Muscle layer of colon (tissue), 2 donors: ENCODE data around the gene ANAPC15.
"Not testable (repeated sequence)": the region's sequence is repeated elsewhere in the genome, so short reads cannot be mapped to it uniquely, and the experiment has no call there.

Experiments
- H3K27ac ChIP-seq: one replicate; pipeline ENCODE4 v1.7.0; 2013; ENCODE audit warnings: low read depth, mild to moderate bottlenecking, low read length, moderate library complexity
- H3K27me3 ChIP-seq, 2 donors: one replicate each; pipeline ENCODE4 v1.7.0; 2013; ENCODE audit warnings: low read length in 2 of 2, mild to moderate bottlenecking in 2 of 2; ENCODE audit not compliant: insufficient read depth in 2 of 2, control insufficient read depth in 1 of 2
- H3K36me3 ChIP-seq: one replicate; pipeline ENCODE4 v1.7.0; 2013; ENCODE audit warnings: mild to moderate bottlenecking, low read length; ENCODE audit not compliant: insufficient read depth
- H3K4me1 ChIP-seq: one replicate; pipeline ENCODE4 v1.7.0; 2013; ENCODE audit warnings: mild to moderate bottlenecking, low read length; ENCODE audit not compliant: insufficient read depth
- H3K4me3 ChIP-seq, 2 donors: one replicate each; pipeline ENCODE4 v1.7.0; 2013; ENCODE audit warnings: low read length in 2 of 2, low read depth in 1 of 2, mild to moderate bottlenecking in 1 of 2, moderate library complexity in 1 of 2
- H3K9ac ChIP-seq: one replicate; pipeline ENCODE4 v1.7.0; 2013; ENCODE audit warnings: low read length
- H3K9me3 ChIP-seq: one replicate; pipeline ENCODE4 v1.7.0; 2013; ENCODE audit warnings: mild to moderate bottlenecking, low read length
- donor health status: abdominal sarcoma.
- donor health status: Adenocarcinoma of cecum.

ANAPC15 gene

DNA sequence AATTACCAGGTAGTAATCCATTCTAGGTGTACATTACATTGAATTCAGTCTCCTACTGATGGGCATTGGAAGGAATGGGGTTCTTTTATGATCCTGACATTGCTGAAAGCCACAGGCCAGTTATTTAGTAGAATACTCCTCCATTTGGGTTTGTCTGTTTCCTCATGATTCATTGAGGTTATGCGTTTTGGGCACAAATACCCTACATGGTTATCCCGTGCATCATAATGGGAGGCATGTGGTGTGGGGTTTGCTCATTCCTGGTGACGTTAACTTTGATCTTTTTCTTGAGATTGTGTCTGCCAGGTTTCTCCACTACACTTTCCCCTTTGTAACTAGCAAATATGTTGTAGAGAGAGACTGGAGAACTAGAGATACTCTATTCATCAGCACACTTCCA lies 28.6 kb upstream of the ANAPC15 start:
- Histone ChIP-seq H3K36me3 (no peaks in the 10 kb centered on the region), H3K4me1 (no peaks in the 10 kb centered on the region), H3K4me3 (no peak overlapping the region), H3K27me3 (no peaks in the 10 kb centered on the region), H3K9me3 (no peaks in the 10 kb centered on the region), H3K9ac (no peak overlapping the region), H3K27ac (no peak overlapping the region)

DNA sequence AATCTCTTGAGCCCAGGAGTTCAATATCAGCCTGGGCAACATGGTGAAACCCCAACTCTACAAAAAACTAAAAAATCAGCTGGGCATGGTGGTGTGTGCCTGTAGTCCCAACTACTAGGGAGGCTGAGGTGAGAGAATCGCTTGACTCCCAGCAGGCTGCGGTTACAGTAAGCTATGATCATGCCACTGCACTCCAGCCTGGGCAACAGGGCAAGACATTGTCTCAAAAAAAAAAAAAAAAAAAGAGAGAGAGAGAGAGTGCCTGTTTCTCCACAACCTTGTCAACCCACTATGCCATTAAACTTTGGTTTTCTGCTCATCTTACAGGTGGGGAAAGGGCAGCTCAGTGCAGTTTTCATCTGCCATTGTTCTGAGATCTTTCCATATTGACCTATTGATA lies 28.2 kb upstream of the ANAPC15 start:
- Histone ChIP-seq H3K27me3 (no peaks in the 10 kb centered on the region), H3K9ac (no peak overlapping the region), H3K9me3 (no peaks in the 10 kb centered on the region), H3K4me1 (no peaks in the 10 kb centered on the region), H3K4me3 (no peak overlapping the region), H3K27ac (no peak overlapping the region), H3K36me3 (no peaks in the 10 kb centered on the region)

DNA sequence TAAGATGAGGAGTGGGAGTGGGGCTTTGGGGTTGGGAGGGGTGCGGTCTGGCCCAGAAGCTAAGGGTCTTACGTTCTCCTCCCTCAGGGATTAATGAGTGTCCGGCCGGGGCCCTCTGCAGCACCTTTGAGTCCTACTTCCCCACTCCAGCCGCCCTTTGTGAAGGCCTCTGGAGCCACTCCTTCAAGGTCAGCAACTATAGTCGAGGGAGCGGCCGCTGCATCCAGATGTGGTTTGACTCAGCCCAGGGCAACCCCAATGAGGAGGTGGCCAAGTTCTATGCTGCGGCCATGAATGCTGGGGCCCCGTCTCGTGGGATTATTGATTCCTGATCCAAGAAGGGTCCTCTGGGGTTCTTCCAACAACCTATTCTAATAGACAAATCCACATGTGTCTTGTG lies 27.0 kb upstream of the ANAPC15 start:
- H3K9ac ChIP-seq: no peak overlapping the region
- no peaks in the 10 kb centered on the region for H3K4me1 ChIP-seq
- no peaks in the 10 kb centered on the region for H3K36me3 ChIP-seq
- H3K9me3 ChIP-seq: no peaks in the 10 kb centered on the region
- no peak overlapping the region for H3K4me3 ChIP-seq
- no peaks in the 10 kb centered on the region for H3K27me3 ChIP-seq
- H3K27ac ChIP-seq: no peak overlapping the region

DNA sequence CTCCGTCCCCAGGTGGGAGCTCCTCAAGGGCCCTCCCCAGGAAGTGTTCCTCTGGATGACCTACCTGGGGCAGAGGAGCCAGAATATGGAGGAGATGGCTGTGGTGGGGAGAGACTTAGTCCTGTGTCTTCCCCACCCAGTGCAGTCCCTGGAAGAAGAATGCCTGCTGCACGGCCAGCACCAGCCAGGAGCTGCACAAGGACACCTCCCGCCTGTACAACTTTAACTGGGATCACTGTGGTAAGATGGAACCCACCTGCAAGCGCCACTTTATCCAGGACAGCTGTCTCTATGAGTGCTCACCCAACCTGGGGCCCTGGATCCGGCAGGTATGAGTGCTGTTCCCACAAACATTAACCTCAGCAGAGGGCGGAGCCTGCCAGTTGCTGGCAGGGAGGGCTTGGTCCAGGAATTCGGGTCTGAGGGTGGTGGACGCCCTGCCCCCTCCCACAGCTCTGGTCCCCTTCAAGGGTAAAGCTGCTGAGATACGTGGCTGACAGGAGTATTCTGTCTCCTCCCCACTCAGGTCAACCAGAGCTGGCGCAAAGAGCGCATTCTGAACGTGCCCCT lies 26.4 kb upstream of the ANAPC15 start:
- Histone ChIP-seq H3K9ac (no peak overlapping the region), H3K36me3 (no peaks in the 10 kb centered on the region), H3K27ac (no peak overlapping the region), H3K27me3 (no peaks in the 10 kb centered on the region), H3K4me3 (no peak overlapping the region), H3K4me1 (no peaks in the 10 kb centered on the region), H3K9me3 (no peaks in the 10 kb centered on the region)

DNA sequence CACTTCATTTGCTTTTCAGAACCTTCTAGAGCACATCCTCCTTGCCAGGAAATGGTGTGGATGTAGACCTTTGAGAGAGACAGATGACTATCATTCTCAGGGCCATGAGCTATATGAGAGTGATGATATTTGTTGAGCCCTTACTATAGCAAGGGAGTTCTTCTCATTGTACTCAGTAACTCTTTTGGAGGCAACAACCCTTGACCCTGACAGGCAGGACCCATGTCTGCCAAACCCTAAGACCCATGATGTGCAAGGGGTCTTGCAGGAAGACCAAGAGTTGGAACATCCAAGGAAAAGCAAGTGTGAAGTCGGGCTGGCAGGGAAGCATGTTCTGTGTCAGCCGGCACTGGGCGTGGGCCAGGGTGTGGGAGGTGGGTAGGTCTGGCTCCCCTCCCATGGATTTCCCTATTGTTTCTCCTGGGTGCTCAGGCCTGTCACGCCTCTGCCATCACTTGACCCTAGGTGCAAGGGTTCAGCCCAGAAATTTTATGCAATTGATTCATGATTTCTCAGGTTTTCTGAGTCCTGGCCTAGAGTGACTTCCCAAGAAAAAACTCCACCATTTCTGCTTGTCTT lies 24.3 kb upstream of the ANAPC15 start:
- Histone ChIP-seq H3K4me1 (no peaks in the 10 kb centered on the region), H3K27ac (no peak overlapping the region), H3K9ac (no peak overlapping the region), H3K9me3 (no peaks in the 10 kb centered on the region), H3K4me3 (no peak overlapping the region), H3K27me3 (no peaks in the 10 kb centered on the region), H3K36me3 (no peaks in the 10 kb centered on the region)

DNA sequence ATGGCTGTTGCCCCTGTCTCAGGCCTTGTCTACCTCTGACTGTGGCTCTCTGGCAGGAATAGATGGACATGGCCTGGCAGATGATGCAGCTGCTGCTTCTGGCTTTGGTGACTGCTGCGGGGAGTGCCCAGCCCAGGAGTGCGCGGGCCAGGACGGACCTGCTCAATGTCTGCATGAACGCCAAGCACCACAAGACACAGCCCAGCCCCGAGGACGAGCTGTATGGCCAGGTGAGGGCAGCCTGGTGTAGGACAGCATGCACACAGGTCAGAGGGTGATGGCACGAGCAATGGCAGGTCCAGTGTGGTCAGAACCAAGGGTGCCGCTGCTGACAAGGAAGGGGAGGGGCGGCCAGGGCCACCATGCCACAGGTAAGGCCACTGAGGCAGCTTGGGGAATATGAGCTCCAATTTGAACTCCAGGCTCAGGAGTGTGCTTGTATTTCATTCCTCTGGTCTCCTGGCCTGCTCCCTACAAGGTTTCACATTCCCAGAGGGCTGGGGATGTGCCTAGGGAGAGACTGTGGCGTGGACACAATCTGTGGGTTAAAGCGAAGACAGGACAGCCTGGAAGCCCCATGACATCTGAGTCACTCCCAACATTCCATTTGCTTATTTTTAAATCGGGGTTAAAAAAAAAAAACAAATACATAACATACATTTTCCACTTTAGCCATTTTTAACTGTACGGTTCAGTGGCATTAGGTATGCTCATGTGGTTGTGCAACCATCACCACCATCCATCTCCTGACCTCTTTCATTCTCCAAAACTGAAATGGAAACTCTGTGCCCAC lies 23.6 kb upstream of the ANAPC15 start:
- H3K27ac ChIP-seq: no peak overlapping the region
- no peaks in the 10 kb centered on the region for H3K36me3 ChIP-seq
- no peaks in the 10 kb centered on the region for H3K27me3 ChIP-seq
- no peaks in the 10 kb centered on the region for H3K4me1 ChIP-seq
- H3K9me3 ChIP-seq: no peaks in the 10 kb centered on the region
- H3K4me3 ChIP-seq: no peak overlapping the region
- H3K9ac ChIP-seq: no peak overlapping the region

DNA sequence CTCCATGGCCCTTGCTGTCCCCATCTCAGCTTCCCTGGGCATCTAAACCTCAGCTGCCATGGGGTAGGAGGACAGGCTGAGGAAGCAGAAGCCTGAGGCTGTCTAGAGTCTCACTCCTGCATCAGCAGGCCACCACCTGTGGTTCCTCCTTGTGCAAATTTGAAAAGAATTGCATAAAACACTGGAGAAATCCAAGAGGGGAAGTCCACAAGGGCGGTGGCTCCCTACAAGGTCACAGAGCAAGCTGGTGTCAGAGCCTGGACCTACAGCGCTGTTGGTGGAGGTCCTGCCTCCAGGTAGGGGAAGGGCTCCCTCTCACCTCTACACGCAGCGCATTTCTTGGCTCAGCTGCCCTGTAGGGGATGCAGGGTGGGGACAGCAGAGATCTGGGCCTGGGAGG lies 23.0 kb upstream of the ANAPC15 start, which contains the start of gene FOLR3:
FOLR3 (plus strand) TSS at position 253 of the 400 bp plus-strand sequence. CDS start 228 bp downstream, outside the sequence.
- not testable (repeated sequence) for H3K9me3 ChIP-seq, H3K27ac ChIP-seq, H3K4me3 ChIP-seq

DNA sequence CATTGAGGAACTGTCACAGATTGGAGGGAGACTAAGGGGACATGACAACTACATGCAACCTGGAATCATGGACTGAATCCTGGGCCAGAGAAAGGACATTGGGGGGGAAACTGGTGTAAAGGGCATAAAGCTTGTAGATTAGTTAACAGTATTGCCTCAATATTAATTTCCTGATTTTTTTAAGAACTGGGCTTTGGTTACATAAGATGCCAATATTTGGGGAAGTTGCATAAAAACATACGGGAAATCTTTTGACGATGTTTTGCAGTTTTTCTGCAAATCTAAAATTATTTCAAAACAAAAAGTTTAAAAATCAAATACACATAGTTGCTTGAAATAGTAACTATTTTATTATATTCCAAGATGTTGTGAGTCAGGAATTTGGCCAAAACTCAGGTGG lies 20.2 kb upstream of the ANAPC15 start:
- Histone ChIP-seq H3K4me1 (no peaks in the 10 kb centered on the region), H3K27ac (no peak overlapping the region), H3K36me3 (no peaks in the 10 kb centered on the region), H3K27me3 (peaks cover 0 to 3% of the 10 kb centered on the region in 2 donors), H3K9me3 (no peaks in the 10 kb centered on the region), H3K4me3 (no peak overlapping the region), H3K9ac (no peak overlapping the region)

More for the DNA sequence above, 23.0 kb upstream of the ANAPC15 start, which contains the start of gene FOLR3:
- not testable (repeated sequence) for H3K4me1 ChIP-seq, H3K9ac ChIP-seq, H3K36me3 ChIP-seq, H3K27me3 ChIP-seq

DNA sequence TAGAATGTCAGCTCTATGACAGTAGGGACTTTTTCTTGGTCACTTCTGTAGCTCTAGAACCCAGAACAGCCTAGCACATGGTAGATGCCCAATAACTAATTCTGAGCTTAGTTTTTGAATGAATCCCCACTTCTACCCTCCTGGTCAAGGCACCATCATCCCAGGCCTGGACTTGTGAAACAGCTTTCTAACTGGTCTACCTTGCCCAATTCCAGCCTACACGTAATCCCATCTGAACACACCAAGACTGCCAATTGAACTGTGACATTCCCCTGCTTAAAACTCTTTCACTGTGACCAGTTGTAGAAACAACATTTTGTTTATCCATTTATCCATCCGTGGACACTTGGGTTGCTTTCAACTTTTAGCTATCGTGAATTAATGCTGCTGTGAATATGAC lies 16.9 kb upstream of the ANAPC15 start:
- no peaks in the 10 kb centered on the region for H3K4me1 ChIP-seq
- no peaks in the 10 kb centered on the region for H3K36me3 ChIP-seq
- H3K27ac ChIP-seq: no peak overlapping the region
- H3K27me3 ChIP-seq: peaks cover 0 to 3% of the 10 kb centered on the region in 2 donors
- H3K4me3 ChIP-seq: no peak overlapping the region
- no peak overlapping the region for H3K9ac ChIP-seq
- H3K9me3 ChIP-seq: no peaks in the 10 kb centered on the region

DNA sequence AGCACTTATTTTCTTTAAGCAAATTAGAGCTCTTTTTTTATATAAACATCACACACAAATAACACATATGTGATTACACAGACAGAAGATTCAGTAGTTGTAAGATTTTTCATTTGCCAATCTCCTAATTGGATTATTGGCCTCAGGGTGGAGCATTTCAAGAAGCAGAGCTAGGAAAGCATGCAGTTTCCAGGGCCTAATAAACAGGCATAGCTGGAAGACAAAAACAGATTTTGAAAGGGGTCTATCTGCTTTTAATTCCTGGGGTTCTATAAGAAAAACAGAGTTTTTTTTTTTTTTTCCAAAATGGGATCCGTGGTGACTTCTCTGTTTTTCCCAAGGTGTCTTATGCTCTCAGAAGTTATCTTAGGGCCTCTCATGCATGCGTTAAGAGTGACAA lies 15.4 kb upstream of the ANAPC15 start:
- no peaks in the 10 kb centered on the region for H3K9me3 ChIP-seq
- no peak overlapping the region for H3K9ac ChIP-seq
- no peak overlapping the region for H3K4me3 ChIP-seq
- H3K27ac ChIP-seq: no peak overlapping the region
- H3K36me3 ChIP-seq: no peaks in the 10 kb centered on the region
- H3K27me3 ChIP-seq: peaks cover 0 to 3% of the 10 kb centered on the region in 2 donors
- no peaks in the 10 kb centered on the region for H3K4me1 ChIP-seq

DNA sequence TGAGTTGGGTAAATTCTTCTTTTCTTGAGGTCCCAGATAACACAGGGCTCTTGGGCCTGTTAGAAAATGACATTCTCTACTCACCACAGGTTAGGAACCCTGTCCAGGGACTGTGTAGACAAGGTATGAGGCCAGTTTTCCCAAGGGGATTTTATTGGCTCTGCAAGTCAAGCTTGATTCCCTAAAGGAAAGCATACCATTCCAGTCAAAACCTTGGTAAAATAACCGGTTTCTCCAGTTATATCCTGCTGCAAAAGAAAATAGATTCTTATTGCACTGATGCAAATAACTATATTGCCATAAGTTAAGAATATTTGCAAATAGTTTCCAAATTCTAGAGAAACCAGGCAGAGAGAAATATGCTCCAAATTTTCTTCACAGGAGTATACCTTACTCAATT lies 13.5 kb upstream of the ANAPC15 start:
- Histone ChIP-seq H3K36me3 (no peaks in the 10 kb centered on the region), H3K4me1 (no peaks in the 10 kb centered on the region), H3K9me3 (no peaks in the 10 kb centered on the region), H3K4me3 (no peak overlapping the region), H3K9ac (no peak overlapping the region), H3K27ac (no peak overlapping the region), H3K27me3 (peaks cover 0 to 3% of the 10 kb centered on the region in 2 donors)
